Neuronal stem cell (in vitro differentiated cells): ENCODE data around the gene F7.
A peak's percentile ranks its signal among the peaks of the same experiment; 100 is the strongest.

Experiments
- DNase-seq: peaks from one replicate; pipeline ENCODE4 v3.0.0-alpha.2; 2013; ENCODE audit warnings: low spot score
- H2AFZ ChIP-seq: one replicate; pipeline ENCODE4 v1.6.1; 2013; ENCODE audit warnings: mild to moderate bottlenecking, low read length, inconsistent platforms
- H2AK5ac ChIP-seq: 2 replicates; pipeline ENCODE4 v1.6.1; 2013; ENCODE audit warnings: low read depth, mild to moderate bottlenecking, inconsistent platforms, low read length, moderate library complexity, mixed read lengths
- H2BK120ac ChIP-seq: 2 replicates; pipeline ENCODE4 v1.6.1; 2013; ENCODE audit warnings: low read depth, mild to moderate bottlenecking, inconsistent platforms, low read length, moderate library complexity, mixed read lengths
- H2BK12ac ChIP-seq: one replicate; pipeline ENCODE4 v1.6.1; 2013; ENCODE audit warnings: low read length, inconsistent platforms
- H2BK15ac ChIP-seq: 2 replicates; pipeline ENCODE4 v1.6.1; 2013; ENCODE audit warnings: mild to moderate bottlenecking, low read length, inconsistent platforms, mixed read lengths
- H2BK5ac ChIP-seq: one replicate; pipeline ENCODE4 v1.6.1; 2013; ENCODE audit warnings: inconsistent platforms, mild to moderate bottlenecking, low read length, moderate library complexity
- H3K14ac ChIP-seq: one replicate; pipeline ENCODE4 v1.6.1; 2013; ENCODE audit warnings: low read length, inconsistent platforms
- H3K18ac ChIP-seq: 2 replicates; pipeline ENCODE4 v1.6.1; 2013; ENCODE audit warnings: low read length, inconsistent platforms
- H3K23ac ChIP-seq: 2 replicates; pipeline ENCODE4 v1.6.1; 2013; ENCODE audit warnings: low read depth, mild to moderate bottlenecking, mixed read lengths, low read length, inconsistent platforms; ENCODE audit not compliant: poor library complexity
- H3K27ac ChIP-seq: replicated peaks from 3 replicates; pipeline ENCODE4 v1.5.1; 2013; ENCODE audit warnings: low read length, inconsistent platforms
- H3K27me3 ChIP-seq, 3 experiments: 2 replicates each; pipeline ENCODE4 v1.6.1; 2013; ENCODE audit warnings: low read length in 3 of 3, mild to moderate bottlenecking in 2 of 3, inconsistent platforms in 1 of 3, low read depth in 1 of 3, mixed read lengths in 1 of 3, moderate library complexity in 1 of 3; ENCODE audit not compliant: control insufficient read depth in 3 of 3, insufficient read depth in 3 of 3
- H3K36me3 ChIP-seq, 2 donors: replicated peaks in 1 of 2; 2 replicates each; pipeline ENCODE4 v1.6.1; 2013; ENCODE audit warnings: low read length in 2 of 2; ENCODE audit not compliant: control insufficient read depth in 2 of 2, insufficient read depth in 2 of 2
- H3K4ac ChIP-seq: 2 replicates; pipeline ENCODE4 v1.6.1; 2013; ENCODE audit warnings: inconsistent platforms, mild to moderate bottlenecking, low read length, moderate library complexity
- H3K4me1 ChIP-seq, 2 donors: 1 replicate in 1 of 2; 2 replicates in 1 of 2; pipeline ENCODE4 v1.6.1; 2013; ENCODE audit warnings: low read length in 2 of 2, low read depth in 1 of 2; ENCODE audit not compliant: control insufficient read depth in 2 of 2, insufficient read depth in 1 of 2
- H3K4me2 ChIP-seq: one replicate; pipeline ENCODE4 v1.6.1; 2013; ENCODE audit warnings: mild to moderate bottlenecking, low read length, inconsistent platforms; ENCODE audit not compliant: insufficient read depth, poor library complexity, severe bottlenecking
- H3K4me3 ChIP-seq, 2 donors: 2 replicates each; pipeline ENCODE4 v1.5.1; 2013; ENCODE audit warnings: low read length in 2 of 2, mild to moderate bottlenecking in 2 of 2, inconsistent platforms in 1 of 2, moderate library complexity in 1 of 2
- H3K79me1 ChIP-seq: one replicate; pipeline ENCODE4 v1.6.1; 2013; ENCODE audit warnings: low read depth, mild to moderate bottlenecking, inconsistent platforms, low read length, moderate library complexity
- H3K9ac ChIP-seq: one replicate; pipeline ENCODE4 v1.6.1; 2013; ENCODE audit warnings: mild to moderate bottlenecking, low read depth, low read length, inconsistent platforms; ENCODE audit not compliant: poor library complexity
- H3K9me3 ChIP-seq, 2 donors: replicated peaks in 1 of 2; 2 replicates each; pipeline versions ENCODE3 to v1.6.1; 2013; ENCODE audit warnings: low read length in 2 of 2, mild to moderate bottlenecking in 2 of 2, inconsistent platforms in 1 of 2, low read depth in 1 of 2, mixed read lengths in 1 of 2, moderate library complexity in 1 of 2; ENCODE audit not compliant: control insufficient read depth in 2 of 2, insufficient read depth in 1 of 2
- H4K8ac ChIP-seq: one replicate; pipeline ENCODE4 v1.6.1; 2013; ENCODE audit warnings: low read depth, mild to moderate bottlenecking, inconsistent platforms, low read length, moderate library complexity
- H4K91ac ChIP-seq: one replicate; pipeline ENCODE4 v1.6.1; 2013; ENCODE audit warnings: low read length, low read depth, mild to moderate bottlenecking, inconsistent platforms; ENCODE audit not compliant: poor library complexity
- WGBS, 2 donors: extraction: QIAGEN DNeasy Blood & Tissue Kit; methylation state at CpG; one replicate each; pipeline ENCODE4 v1.1.7; 2013; ENCODE audit warnings: missing lambda C conversion rate in 2 of 2, mixed read lengths in 1 of 2; ENCODE audit not compliant: insufficient read length in 2 of 2, insufficient replicate concordance in 1 of 2; ENCODE audit errors: extremely low coverage in 2 of 2; 5-methylcytosine and 5-hydroxymethylcytosine counted together

The F7 gene

DNA sequence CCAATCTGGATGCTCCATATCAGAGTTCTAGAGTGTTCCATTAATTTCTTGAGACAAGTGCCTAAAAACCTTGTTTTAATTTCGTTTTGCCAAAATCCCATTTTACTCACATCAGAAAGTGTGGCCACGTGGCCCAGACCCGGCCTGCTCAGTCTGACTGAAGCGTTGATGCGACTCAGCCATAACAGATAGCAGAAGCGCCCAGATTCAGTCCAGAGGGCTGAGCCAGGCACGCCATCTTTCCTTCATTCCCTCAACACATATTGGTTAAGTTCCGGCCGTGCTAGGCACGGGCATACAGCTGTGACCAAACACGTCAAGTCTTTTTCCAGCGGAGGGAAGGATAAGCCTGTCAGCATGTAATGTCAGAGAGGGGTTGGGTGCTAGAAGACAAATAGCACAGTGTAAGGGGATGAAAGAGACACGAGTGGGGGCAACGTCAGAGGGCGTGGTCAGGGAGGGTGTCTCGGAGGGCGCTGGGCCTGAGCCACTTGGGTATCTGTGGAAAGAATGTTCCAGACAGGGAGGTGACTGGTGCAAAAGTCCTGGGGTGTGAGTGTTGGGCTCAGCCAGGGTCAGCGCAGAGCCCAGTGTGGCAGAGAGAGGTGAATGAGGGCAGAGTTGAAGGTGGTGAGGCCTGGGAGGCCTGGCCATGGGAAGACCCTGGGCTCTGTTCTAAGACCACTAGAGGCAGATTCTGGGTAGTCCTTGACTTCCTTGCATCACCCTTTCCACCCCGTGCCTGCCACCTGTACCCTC is 20.1 kb downstream of the F7 start:
- Histone ChIP-seq H3K4ac (no peak overlapping the region), H2BK12ac (no peak overlapping the region), H3K27ac (no peak overlapping the region), H3K4me1 (peaks cover 9 to 11% of the 10 kb centered on the region in 2 donors), H2BK120ac (no peak overlapping the region), H4K91ac (no peak overlapping the region), H2AK5ac (no peak overlapping the region), H2BK15ac (no peak overlapping the region), H3K18ac (no peak overlapping the region), H3K14ac (no peak overlapping the region), H3K4me2 (no peak overlapping the region), H3K23ac (no peak overlapping the region), H3K79me1 (no peaks in the 10 kb centered on the region), H2BK5ac (no peak overlapping the region), H3K27me3 (peaks cover 0 to 6% (median 0%) of the 10 kb centered on the region in 3 experiments), H3K9ac (no peak overlapping the region), H4K8ac (no peak overlapping the region), H3K9me3 (no peaks in the 10 kb centered on the region), H3K4me3 (no peak overlapping the region), H2AFZ (no peak overlapping the region), H3K36me3 (no peaks in the 10 kb centered on the region)
- WGBS, 2 donors, result no CpG with 5 or more reads among the region's 19 CpGs
- DNase-seq, result no peak

DNA sequence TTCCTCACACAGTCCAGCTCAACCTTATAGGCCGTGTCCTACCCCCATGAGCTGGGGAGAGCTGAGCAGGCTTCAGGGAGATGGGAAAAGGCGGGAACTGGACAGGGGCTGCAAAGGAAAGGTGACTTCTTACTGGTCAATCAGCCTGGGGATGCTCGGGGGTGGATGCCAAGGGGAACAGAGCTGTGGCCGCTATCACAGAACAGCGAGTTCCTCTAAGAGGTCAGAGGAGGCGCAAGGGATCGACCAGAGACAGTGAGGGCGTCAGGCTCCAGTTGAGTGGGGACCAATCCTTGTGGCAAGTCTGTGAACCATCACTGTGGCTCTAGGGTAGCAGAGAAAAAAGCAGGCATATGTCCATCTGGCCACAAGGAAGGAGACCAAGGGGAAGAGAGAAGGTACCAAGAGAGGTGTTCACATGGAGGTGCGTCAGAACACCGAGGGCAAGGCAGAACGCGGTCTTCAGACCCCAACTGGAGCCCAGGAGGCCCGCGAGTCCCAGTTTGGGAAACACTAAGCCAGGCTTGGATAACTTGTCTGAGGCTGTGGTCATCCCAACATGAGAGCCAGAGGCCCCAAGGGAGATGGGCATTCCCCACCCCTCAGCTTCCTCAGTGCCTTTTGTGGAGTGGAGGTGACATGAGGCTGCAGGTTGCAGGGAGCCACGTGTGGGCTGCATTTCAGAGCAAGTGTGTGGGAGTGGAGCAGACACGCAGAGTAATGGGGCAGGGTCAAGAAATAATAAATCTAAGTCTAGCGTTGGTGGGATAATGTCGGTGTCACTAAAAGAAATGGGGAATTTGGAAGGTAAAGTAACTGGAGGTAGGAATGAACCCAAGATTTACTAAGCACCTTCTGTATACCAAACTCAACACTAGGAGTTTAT is 20.9 kb downstream of the F7 start:
- H2AFZ ChIP-seq, result no peak overlapping the region
- no peak overlapping the region for H3K23ac ChIP-seq
- H3K27ac ChIP-seq, result no peak overlapping the region
- H3K14ac ChIP-seq, result no peak overlapping the region
- H3K9me3 ChIP-seq, result no peaks in the 10 kb centered on the region
- peaks cover 9 to 11% of the 10 kb centered on the region in 2 donors for H3K4me1 ChIP-seq
- H3K4ac ChIP-seq, result no peak overlapping the region
- no peak overlapping the region for H3K4me3 ChIP-seq
- no peak overlapping the region for H3K9ac ChIP-seq
- no peak overlapping the region for H4K91ac ChIP-seq
- no peak for DNase-seq
- H4K8ac ChIP-seq, result no peak overlapping the region
- H3K27me3 ChIP-seq, result peaks cover 0 to 3% (median 0%) of the 10 kb centered on the region in 3 experiments
- H2BK15ac ChIP-seq, result no peak overlapping the region
- no peak overlapping the region for H2BK120ac ChIP-seq
- WGBS, 2 donors, result no CpG with 5 or more reads among the region's 18 CpGs
- no peak overlapping the region for H3K4me2 ChIP-seq
- H3K18ac ChIP-seq, result no peak overlapping the region
- no peak overlapping the region for H2BK5ac ChIP-seq
- H2BK12ac ChIP-seq, result no peak overlapping the region
- no peaks in the 10 kb centered on the region for H3K36me3 ChIP-seq
- H2AK5ac ChIP-seq, result no peak overlapping the region
- H3K79me1 ChIP-seq, result no peaks in the 10 kb centered on the region

DNA sequence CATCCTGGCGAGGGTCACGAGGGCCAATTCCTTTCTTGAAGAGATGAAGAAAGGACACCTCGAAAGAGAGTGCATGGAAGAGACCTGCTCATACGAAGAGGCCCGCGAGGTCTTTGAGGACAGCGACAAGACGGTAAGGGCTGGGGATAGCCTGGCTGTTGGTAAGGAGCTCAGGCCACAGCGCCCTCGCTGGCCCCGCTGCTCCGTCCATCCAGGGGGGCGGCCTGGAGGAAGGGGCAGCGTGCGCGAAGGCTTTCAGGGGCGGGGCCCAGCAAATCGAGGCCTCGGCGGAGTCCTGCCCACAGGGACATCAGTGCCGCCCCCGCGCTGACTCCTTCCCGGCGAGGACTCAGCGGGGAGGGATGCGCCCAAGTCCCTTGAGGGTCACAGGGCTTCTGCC is 23.9 kb downstream of the F7 start:
- no peak for DNase-seq
- H3K4ac ChIP-seq, result no peak overlapping the region
- H4K8ac ChIP-seq, result no peak overlapping the region
- no peak overlapping the region for H3K27ac ChIP-seq
- WGBS, 2 donors, result no CpG with 5 or more reads among the region's 27 CpGs
- H3K79me1 ChIP-seq, result no peaks in the 10 kb centered on the region
- no peak overlapping the region for H3K14ac ChIP-seq
- no peak overlapping the region for H3K23ac ChIP-seq
- no peak overlapping the region for H2BK5ac ChIP-seq
- no peaks in the 10 kb centered on the region for H3K36me3 ChIP-seq
- H2AFZ ChIP-seq, result no peak overlapping the region
- H3K4me1 ChIP-seq, result no peaks in the 10 kb centered on the region
- H3K18ac ChIP-seq, result peak overlapping the region; percentile 20
- H2BK15ac ChIP-seq, result peak overlapping the region; percentile 31
- H3K4me2 ChIP-seq, result no peak overlapping the region
- H2BK12ac ChIP-seq, result no peak overlapping the region
- peaks cover 0 to 6% (median 0%) of the 10 kb centered on the region in 3 experiments for H3K27me3 ChIP-seq
- no peak overlapping the region for H2BK120ac ChIP-seq
- H3K9ac ChIP-seq, result no peak overlapping the region
- H3K4me3 ChIP-seq, result no peak overlapping the region
- H2AK5ac ChIP-seq, result peak overlapping the region; percentile 61
- no peaks in the 10 kb centered on the region for H3K9me3 ChIP-seq
- H4K91ac ChIP-seq, result no peak overlapping the region
